Gastroesophageal sphincter (tissue), 4 donors: ENCODE results near the gene COLEC11. TPM values are rescaled to one million over a fixed set of nuclear protein-coding genes. Genes with fewer than 3 reads are reported as not detected.
"Not testable (repeated sequence)": the region's sequence is repeated elsewhere in the genome, so short reads cannot be mapped to it uniquely, and the experiment has no call there.

Experiments
- ATAC-seq: fragments of 150-250 bp; one replicate; pipeline ENCODE4 v1.9.1; 2016; ENCODE audit warnings: mild to moderate bottlenecking, moderate library complexity
- H3K27ac ChIP-seq, 4 donors: fragments of 200-600 bp; sonication (generic) in 3 of 4; 1 replicate in 3 of 4; 2 replicates in 1 of 4; pipeline ENCODE4 v1.5.1; 2016 to 2019
- H3K27me3 ChIP-seq: fragments of 200-600 bp; sonication (generic); one replicate; pipeline ENCODE4 v1.5.1; 2019
- H3K36me3 ChIP-seq, 2 donors: fragments of 200-600 bp; sonication (generic); one replicate each; pipeline ENCODE4 v1.5.1; 2019; ENCODE audit warnings: control low read depth in 1 of 2
- H3K4me1 ChIP-seq, 3 donors: fragments of 200-600 bp; sonication (generic); 1 replicate in 2 of 3; 2 replicates in 1 of 3; pipeline ENCODE4 v1.5.1; 2016 to 2019; ENCODE audit warnings: control low read depth in 2 of 3
- H3K4me3 ChIP-seq, 2 donors: fragments of 200-600 bp; sonication (generic); one replicate each; pipeline ENCODE4 v1.5.1; 2019; ENCODE audit warnings: mild to moderate bottlenecking in 1 of 2, moderate library complexity in 1 of 2
- H3K9me3 ChIP-seq, 3 donors: fragments of 200-600 bp; sonication (generic); one replicate each; pipeline ENCODE4 v1.5.1; 2017 to 2019; ENCODE audit warnings: control low read depth in 2 of 3
- EP300 ChIP-seq: sonication (generic); formaldehyde crosslinking; IDR thresholded peaks from one replicate; pipeline ENCODE4 v1.6.1; 2017; ENCODE audit warnings: antibody characterized with exemption, mild to moderate bottlenecking
- POLR2A ChIP-seq, 2 donors: fragments of 450-650 bp; IDR thresholded peaks; one replicate each; pipeline ENCODE4 v1.6.1; 2017; ENCODE audit warnings: antibody characterized with exemption in 2 of 2, mild to moderate bottlenecking in 2 of 2, moderate library complexity in 1 of 2
- POLR2AphosphoS5 ChIP-seq: sonication (generic); formaldehyde crosslinking; IDR thresholded peaks from one replicate; pipeline ENCODE4 v1.6.1; 2017; ENCODE audit warnings: antibody characterized with exemption
- WGBS, 2 donors: methylation state at CpG; one replicate each; pipeline ENCODE4 v1.1.5; 2018; ENCODE audit warnings: low coverage in 1 of 2; 5-methylcytosine and 5-hydroxymethylcytosine counted together
- total RNA-seq, 4 donors: library from RNA; depleted of rRNA; stranded (reverse); fragments of >200 nt; gene quantifications; one replicate each; pipeline ENCODE4 v1.1.0, GENCODE V29; 2016
- TF ChIP-seq, protein P1 (sequence below), 4 experiments: fragments of 200-600 bp in 2 of 4; fragments of 450-650 bp in 2 of 4; sonication (generic) in 1 of 4; IDR thresholded peaks; one replicate each; pipeline ENCODE4 v1.5.1; 2017 to 2019; ENCODE audit warnings: antibody characterized with exemption in 4 of 4, mild to moderate bottlenecking in 2 of 4, moderate library complexity in 2 of 4

The COLEC11 gene
- total RNA-seq, 4 donors from 2014 or later = 0.57 to 5.0 (median 3.1) TPM

GRCh38 chr2:3659447-3660432 is 64.8 kb downstream of the COLEC11 start:
- Histone ChIP-seq H3K27me3 (no peaks in the 10 kb centered on the region), H3K4me3 (no peak overlapping the region), H3K4me1 (no peaks in the 10 kb centered on the region), H3K27ac (peak overlapping the region in 2 of 4 donors; percentile 5 to 45), H3K36me3 (no peaks in the 10 kb centered on the region), H3K9me3 (no peaks in the 10 kb centered on the region)
- WGBS, 2 donors = 70 to 75% methylated on average over 6 to 7 of the region's 26 CpGs
- ATAC-seq = peak; percentile 22
- TF ChIP-seq, protein P1, sequence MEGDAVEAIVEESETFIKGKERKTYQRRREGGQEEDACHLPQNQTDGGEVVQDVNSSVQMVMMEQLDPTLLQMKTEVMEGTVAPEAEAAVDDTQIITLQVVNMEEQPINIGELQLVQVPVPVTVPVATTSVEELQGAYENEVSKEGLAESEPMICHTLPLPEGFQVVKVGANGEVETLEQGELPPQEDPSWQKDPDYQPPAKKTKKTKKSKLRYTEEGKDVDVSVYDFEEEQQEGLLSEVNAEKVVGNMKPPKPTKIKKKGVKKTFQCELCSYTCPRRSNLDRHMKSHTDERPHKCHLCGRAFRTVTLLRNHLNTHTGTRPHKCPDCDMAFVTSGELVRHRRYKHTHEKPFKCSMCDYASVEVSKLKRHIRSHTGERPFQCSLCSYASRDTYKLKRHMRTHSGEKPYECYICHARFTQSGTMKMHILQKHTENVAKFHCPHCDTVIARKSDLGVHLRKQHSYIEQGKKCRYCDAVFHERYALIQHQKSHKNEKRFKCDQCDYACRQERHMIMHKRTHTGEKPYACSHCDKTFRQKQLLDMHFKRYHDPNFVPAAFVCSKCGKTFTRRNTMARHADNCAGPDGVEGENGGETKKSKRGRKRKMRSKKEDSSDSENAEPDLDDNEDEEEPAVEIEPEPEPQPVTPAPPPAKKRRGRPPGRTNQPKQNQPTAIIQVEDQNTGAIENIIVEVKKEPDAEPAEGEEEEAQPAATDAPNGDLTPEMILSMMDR (IDR thresholded peaks at IDR 0.05) = no peak
- TF ChIP-seq POLR2AphosphoS5 (no peak), EP300 (no peak), POLR2A (IDR thresholded peaks at IDR 0.05) (no peak)

GRCh38 chr2:3660640-3661039 is 65.7 kb downstream of the COLEC11 start:
- H3K27me3 ChIP-seq, H3K9me3 ChIP-seq, ATAC-seq, H3K27ac ChIP-seq, H3K4me3 ChIP-seq, H3K4me1 ChIP-seq, H3K36me3 ChIP-seq: not testable (repeated sequence)
- 81 to 96% methylated on average over 4 to 6 of the region's 7 CpGs for WGBS, 2 donors

- TF ChIP-seq EP300 (no peak), POLR2A (IDR thresholded peaks at IDR 0.05) (no peak), POLR2AphosphoS5 (no peak)
- TF ChIP-seq, protein P1 (IDR thresholded peaks at IDR 0.05) = no peak
- no peak overlapping the region for H3K27ac ChIP-seq
- no peaks in the 10 kb centered on the region for H3K9me3 ChIP-seq
- no peaks in the 10 kb centered on the region for H3K36me3 ChIP-seq
- no peak overlapping the region for H3K4me3 ChIP-seq
- no peaks in the 10 kb centered on the region for H3K4me1 ChIP-seq
- WGBS, 2 donors = 88 to 94% methylated on average over 1 to 3 of the region's 3 CpGs
- H3K27me3 ChIP-seq = no peaks in the 10 kb centered on the region
- ATAC-seq = no peak
These were observed 66.3 kb downstream of the COLEC11 start for GRCh38 chr2:3661149-3661660.

DNA sequence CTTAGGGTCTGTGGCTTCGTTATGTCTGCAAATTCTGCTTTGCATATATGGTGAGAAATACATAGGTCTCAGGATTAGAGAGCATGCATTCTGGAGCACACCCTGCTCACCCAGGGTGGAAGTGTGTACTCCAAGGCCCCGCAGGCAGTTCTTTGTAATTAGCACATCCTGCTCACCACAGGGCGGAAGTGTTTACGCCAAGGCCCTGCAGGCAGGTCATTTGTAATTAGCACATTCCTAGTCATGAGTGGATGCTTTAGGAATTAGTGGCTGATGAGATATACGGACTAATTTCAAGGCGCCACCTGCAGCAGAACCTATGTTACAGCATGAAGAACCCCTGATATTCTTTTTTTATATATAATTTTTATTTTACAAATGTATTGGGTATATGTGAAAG is 67.3 kb downstream of the COLEC11 start:
- Histone ChIP-seq H3K4me3 (no peak overlapping the region), H3K4me1 (peaks cover 0 to 2% (median 0%) of the 10 kb centered on the region in 3 donors), H3K9me3 (no peaks in the 10 kb centered on the region), H3K27me3 (peaks cover 9% of the 10 kb centered on the region), H3K36me3 (no peaks in the 10 kb centered on the region), H3K27ac (no peak overlapping the region)
- 90 to 92% methylated on average over 4 of the region's 6 CpGs for WGBS, 2 donors
- no peak for TF ChIP-seq EP300
- no peak for TF ChIP-seq POLR2AphosphoS5
- TF ChIP-seq, protein P1 (IDR thresholded peaks at IDR 0.05) = no peak
- TF ChIP-seq POLR2A (IDR thresholded peaks at IDR 0.05) = no peak
- no peak for ATAC-seq

DNA sequence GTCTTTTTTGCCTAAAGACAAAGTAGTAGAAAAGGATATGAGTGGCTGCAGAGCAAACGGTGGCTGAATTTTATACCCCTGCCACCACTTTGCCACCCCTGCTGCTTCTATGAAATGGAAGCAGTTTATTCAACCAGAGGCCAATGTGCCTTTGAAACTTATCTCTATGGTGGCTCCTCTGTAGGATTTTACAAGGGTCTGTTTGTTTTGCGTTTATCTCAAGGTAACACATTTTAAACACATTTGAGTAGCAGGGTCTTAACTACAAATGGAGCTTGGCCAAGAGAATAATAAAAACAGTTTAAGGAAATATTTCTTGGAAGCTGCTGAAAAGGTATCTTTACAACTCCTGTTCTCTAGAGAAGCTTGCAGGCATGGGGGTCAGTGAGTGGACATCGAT is 69.2 kb downstream of the COLEC11 start:
- Histone ChIP-seq H3K36me3 (no peaks in the 10 kb centered on the region), H3K4me1 (peaks cover 0 to 7% (median 0%) of the 10 kb centered on the region in 3 donors), H3K27me3 (peaks cover 15% of the 10 kb centered on the region), H3K4me3 (no peak overlapping the region), H3K9me3 (no peaks in the 10 kb centered on the region), H3K27ac (no peak overlapping the region)
- no peak for ATAC-seq
- TF ChIP-seq EP300 (no peak), POLR2AphosphoS5 (no peak), POLR2A (IDR thresholded peaks at IDR 0.05) (no peak)
- TF ChIP-seq, protein P1 (IDR thresholded peaks at IDR 0.05) = no peak
- WGBS, 2 donors = 60 to 68% methylated on average over 1 to 3 of the region's 3 CpGs
